HepG2 (cell line): ENCODE results near the gene RNPS1. TPM values are rescaled to one million over a fixed set of nuclear protein-coding genes. Genes with fewer than 3 reads are reported as not detected.

Source experiments
- ATRX ChIP-seq: sonication (generic); formaldehyde crosslinking; IDR thresholded peaks from 2 replicates; pipeline ENCODE4 v1.4.0; 2020; ENCODE audit warnings: missing genetic modification reagents, borderline replicate concordance
- DPF2 ChIP-seq: sonication (generic); formaldehyde crosslinking; IDR thresholded peaks from 2 replicates; pipeline ENCODE4 v1.4.0; 2020; ENCODE audit warnings: mild to moderate bottlenecking, low read depth, missing genetic modification reagents, borderline replicate concordance
- GPN1 ChIP-seq: sonication (generic); formaldehyde crosslinking; IDR thresholded peaks from 2 replicates; pipeline ENCODE4 v1.5.1; 2020; ENCODE audit warnings: missing genetic modification reagents, borderline replicate concordance
- KDM2A ChIP-seq: sonication (generic); formaldehyde crosslinking; IDR thresholded peaks from 2 replicates; pipeline ENCODE4 v1.4.0; 2020; ENCODE audit warnings: low read depth, missing genetic modification reagents, borderline replicate concordance
- KMT2A ChIP-seq: sonication (generic); formaldehyde crosslinking; IDR thresholded peaks from 2 replicates; pipeline ENCODE4 v1.4.0; 2020; ENCODE audit warnings: missing genetic modification reagents
- ZNF768 ChIP-seq: sonication (generic); formaldehyde crosslinking; IDR thresholded peaks from 2 replicates; pipeline ENCODE4 v1.4.0; 2020; ENCODE audit warnings: missing genetic modification reagents
- ZNF772 ChIP-seq: sonication (generic); formaldehyde crosslinking; IDR thresholded peaks from 2 replicates; pipeline ENCODE4 v1.5.0; 2020; ENCODE audit warnings: mild to moderate bottlenecking, missing genetic modification reagents
- polyA plus RNA-seq, 8 experiments: library from polyadenylated mRNA; depleted of rRNA in 3 of 8; stranded (reverse) in 7 of 8; unstranded in 1 of 8; fragments of >200 nt; fragmentation: Illumina TruSeq in 4 of 8; extraction: Trizol in 4 of 8; gene quantifications; 2 replicates each; pipeline versions ENCODE4 v1.2.1 to v1.2.3, GENCODE V29; 2011 to 2016; ENCODE audit warnings: low read depth in 4 of 8, missing spikeins in 1 of 8, mixed read lengths in 1 of 8; ENCODE audit not compliant: insufficient read depth in 1 of 8
- total RNA-seq, 5 experiments: library from RNA; depleted of rRNA; stranded (reverse); fragments of >200 nt; fragmentation: Illumina TruSeq; extraction: Trizol; gene quantifications; 2 replicates each; pipeline ENCODE4 v1.2.3, GENCODE V29; 2016; ENCODE audit warnings: low read depth in 1 of 5
- TF ChIP-seq, protein P1 (sequence below): sonication (generic); formaldehyde crosslinking; IDR thresholded peaks from 2 replicates; pipeline ENCODE4 v1.5.1; 2020; ENCODE audit warnings: mild to moderate bottlenecking, missing genetic modification reagents
- TF ChIP-seq, protein P2 (sequence below): conservative IDR thresholded peaks from 2 replicates; pipeline ENCODE4 v1.6.1; 2018; ENCODE audit warnings: missing genetic modification reagents
- TF ChIP-seq, protein P3 (sequence below): fragments of 450-650 bp; IDR thresholded peaks from 2 replicates; pipeline ENCODE4 v1.6.1; 2016
- TF ChIP-seq, protein P4 (sequence below), 2 experiments: sonication (generic) in 1 of 2; formaldehyde crosslinking in 1 of 2; IDR thresholded peaks; 2 replicates each; pipeline versions ENCODE4 v1.4.0 to v1.6.1; 2016 to 2020; ENCODE audit warnings: borderline replicate concordance in 1 of 2, low read depth in 1 of 2, mild to moderate bottlenecking in 1 of 2, missing genetic modification reagents in 1 of 2
- TF ChIP-seq, protein P5 (sequence below): IDR thresholded peaks from 2 replicates; pipeline ENCODE4 v1.6.1; 2016; ENCODE audit warnings: control low read depth
- TF ChIP-seq, protein P6 (sequence below): sonication (generic); formaldehyde crosslinking; IDR thresholded peaks from 2 replicates; pipeline ENCODE4 v1.4.0; 2020; ENCODE audit warnings: mild to moderate bottlenecking, missing genetic modification reagents

The RNPS1 gene
- total and polyA plus RNA-seq, 2 of the 13 experiments (the other 11 are each of a cell fraction or from before 2014, with no cell fraction given): 126 to 133 TPM

DNA sequence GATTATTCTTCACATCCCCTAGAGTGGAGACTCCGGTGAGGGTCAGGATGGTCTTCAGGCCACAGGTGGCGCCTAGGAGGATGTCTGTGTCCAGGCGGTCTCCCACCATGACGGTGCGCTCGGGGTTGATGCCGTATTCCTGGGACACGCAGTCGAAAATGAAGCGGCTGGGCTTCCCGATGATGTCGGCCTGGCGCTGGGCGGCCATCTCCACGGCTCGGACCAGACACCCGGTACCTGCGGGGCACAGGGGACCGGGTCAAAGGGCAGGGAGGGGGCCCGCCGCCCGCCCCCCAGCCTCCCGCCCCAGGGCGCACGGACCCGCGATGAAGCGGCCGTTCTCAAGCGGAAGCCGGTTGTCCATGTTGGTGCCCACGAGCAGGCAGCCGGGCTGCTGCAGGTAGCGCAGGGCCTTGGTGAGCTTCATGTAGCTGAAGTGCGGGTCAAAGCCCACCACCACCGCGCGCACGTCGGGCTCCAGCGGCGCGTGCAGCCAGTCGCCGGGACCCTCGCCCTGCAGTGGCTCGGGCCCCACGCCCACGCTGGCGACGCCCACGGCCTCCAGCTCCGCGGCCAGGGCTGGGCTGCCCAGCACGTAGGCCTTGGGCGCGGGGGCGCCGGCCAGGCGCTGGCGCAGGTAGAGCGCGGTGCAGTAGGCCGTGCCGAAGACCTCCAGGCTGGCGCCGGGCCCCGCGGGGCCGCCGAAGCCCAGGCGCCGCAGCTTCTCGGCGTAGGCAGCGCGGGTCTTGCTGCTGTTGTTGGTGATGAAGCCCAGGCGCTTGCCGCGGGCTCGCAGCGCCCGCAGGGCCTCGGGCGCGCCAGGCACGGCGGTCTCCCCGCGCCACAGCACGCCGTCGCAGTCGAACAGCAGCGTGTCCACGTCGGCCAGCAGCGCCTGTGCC lies 53.9 kb downstream of the RNPS1 start (continued):
- TF ChIP-seq, protein P1, sequence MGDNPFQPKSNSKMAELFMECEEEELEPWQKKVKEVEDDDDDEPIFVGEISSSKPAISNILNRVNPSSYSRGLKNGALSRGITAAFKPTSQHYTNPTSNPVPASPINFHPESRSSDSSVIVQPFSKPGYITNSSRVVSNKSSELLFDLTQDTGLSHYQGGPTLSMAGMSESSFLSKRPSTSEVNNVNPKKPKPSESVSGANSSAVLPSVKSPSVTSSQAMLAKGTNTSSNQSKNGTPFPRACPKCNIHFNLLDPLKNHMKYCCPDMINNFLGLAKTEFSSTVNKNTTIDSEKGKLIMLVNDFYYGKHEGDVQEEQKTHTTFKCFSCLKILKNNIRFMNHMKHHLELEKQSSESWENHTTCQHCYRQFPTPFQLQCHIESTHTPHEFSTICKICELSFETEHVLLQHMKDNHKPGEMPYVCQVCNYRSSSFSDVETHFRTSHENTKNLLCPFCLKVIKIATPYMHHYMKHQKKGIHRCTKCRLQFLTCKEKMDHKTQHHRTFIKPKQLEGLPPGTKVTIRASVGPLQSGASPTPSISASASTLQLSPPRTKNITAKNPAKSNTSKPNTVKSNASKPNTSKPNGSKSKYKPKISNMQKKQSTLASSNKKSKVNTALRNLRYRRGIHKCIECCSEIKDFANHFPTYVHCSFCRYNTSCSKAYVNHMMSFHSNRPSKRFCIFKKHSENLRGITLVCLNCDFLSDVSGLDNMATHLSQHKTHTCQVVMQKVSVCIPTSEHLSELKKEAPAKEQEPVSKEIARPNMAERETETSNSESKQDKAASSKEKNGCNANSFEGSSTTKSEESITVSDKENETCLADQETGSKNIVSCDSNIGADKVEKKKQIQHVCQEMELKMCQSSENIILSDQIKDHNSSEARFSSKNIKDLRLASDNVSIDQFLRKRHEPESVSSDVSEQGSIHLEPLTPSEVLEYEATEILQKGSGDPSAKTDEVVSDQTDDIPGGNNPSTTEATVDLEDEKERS: no peak
- TF ChIP-seq, protein P2, sequence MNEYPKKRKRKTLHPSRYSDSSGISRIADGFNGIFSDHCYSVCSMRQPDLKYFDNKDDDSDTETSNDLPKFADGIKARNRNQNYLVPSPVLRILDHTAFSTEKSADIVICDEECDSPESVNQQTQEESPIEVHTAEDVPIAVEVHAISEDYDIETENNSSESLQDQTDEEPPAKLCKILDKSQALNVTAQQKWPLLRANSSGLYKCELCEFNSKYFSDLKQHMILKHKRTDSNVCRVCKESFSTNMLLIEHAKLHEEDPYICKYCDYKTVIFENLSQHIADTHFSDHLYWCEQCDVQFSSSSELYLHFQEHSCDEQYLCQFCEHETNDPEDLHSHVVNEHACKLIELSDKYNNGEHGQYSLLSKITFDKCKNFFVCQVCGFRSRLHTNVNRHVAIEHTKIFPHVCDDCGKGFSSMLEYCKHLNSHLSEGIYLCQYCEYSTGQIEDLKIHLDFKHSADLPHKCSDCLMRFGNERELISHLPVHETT (CRISPR knock-in tag): peak; percentile 31; the same call in 1 of the 2 replicates
- TF ChIP-seq, protein P3, sequence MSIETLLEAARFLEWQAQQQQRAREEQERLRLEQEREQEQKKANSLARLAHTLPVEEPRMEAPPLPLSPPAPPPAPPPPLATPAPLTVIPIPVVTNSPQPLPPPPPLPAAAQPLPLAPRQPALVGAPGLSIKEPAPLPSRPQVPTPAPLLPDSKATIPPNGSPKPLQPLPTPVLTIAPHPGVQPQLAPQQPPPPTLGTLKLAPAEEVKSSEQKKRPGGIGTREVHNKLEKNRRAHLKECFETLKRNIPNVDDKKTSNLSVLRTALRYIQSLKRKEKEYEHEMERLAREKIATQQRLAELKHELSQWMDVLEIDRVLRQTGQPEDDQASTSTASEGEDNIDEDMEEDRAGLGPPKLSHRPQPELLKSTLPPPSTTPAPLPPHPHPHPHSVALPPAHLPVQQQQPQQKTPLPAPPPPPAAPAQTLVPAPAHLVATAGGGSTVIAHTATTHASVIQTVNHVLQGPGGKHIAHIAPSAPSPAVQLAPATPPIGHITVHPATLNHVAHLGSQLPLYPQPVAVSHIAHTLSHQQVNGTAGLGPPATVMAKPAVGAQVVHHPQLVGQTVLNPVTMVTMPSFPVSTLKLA: no peak
- TF ChIP-seq DPF2 (CRISPR knock-in tag) (no peak), ZNF772 (CRISPR knock-in tag) (no peak), KMT2A (CRISPR knock-in tag) (no peak), GPN1 (CRISPR knock-in tag) (no peak), KDM2A (CRISPR knock-in tag) (peak; percentile 35; the same call in 1 of the 2 replicates), ZNF768 (CRISPR knock-in tag) (peak; percentile 12; the same call in 1 of the 2 replicates), ATRX (CRISPR knock-in tag) (no peak)
- TF ChIP-seq, protein P4, sequence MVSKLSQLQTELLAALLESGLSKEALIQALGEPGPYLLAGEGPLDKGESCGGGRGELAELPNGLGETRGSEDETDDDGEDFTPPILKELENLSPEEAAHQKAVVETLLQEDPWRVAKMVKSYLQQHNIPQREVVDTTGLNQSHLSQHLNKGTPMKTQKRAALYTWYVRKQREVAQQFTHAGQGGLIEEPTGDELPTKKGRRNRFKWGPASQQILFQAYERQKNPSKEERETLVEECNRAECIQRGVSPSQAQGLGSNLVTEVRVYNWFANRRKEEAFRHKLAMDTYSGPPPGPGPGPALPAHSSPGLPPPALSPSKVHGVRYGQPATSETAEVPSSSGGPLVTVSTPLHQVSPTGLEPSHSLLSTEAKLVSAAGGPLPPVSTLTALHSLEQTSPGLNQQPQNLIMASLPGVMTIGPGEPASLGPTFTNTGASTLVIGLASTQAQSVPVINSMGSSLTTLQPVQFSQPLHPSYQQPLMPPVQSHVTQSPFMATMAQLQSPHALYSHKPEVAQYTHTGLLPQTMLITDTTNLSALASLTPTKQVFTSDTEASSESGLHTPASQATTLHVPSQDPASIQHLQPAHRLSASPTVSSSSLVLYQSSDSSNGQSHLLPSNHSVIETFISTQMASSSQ (IDR thresholded peaks at IDR 0.05; ENCODE audit: low read depth): no peak
- TF ChIP-seq, protein P4 (CRISPR knock-in tag; IDR thresholded peaks at IDR 0.05; ENCODE audit: borderline replicate concordance): no peak
- TF ChIP-seq, protein P5, sequence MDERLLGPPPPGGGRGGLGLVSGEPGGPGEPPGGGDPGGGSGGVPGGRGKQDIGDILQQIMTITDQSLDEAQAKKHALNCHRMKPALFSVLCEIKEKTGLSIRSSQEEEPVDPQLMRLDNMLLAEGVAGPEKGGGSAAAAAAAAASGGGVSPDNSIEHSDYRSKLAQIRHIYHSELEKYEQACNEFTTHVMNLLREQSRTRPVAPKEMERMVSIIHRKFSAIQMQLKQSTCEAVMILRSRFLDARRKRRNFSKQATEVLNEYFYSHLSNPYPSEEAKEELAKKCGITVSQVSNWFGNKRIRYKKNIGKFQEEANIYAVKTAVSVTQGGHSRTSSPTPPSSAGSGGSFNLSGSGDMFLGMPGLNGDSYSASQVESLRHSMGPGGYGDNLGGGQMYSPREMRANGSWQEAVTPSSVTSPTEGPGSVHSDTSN (CRISPR knock-in tag): no peak
- TF ChIP-seq, protein P6, sequence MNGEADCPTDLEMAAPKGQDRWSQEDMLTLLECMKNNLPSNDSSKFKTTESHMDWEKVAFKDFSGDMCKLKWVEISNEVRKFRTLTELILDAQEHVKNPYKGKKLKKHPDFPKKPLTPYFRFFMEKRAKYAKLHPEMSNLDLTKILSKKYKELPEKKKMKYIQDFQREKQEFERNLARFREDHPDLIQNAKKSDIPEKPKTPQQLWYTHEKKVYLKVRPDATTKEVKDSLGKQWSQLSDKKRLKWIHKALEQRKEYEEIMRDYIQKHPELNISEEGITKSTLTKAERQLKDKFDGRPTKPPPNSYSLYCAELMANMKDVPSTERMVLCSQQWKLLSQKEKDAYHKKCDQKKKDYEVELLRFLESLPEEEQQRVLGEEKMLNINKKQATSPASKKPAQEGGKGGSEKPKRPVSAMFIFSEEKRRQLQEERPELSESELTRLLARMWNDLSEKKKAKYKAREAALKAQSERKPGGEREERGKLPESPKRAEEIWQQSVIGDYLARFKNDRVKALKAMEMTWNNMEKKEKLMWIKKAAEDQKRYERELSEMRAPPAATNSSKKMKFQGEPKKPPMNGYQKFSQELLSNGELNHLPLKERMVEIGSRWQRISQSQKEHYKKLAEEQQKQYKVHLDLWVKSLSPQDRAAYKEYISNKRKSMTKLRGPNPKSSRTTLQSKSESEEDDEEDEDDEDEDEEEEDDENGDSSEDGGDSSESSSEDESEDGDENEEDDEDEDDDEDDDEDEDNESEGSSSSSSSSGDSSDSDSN: no peak
